Keratinocyte (primary cell): ENCODE data around the gene PARL. TPM values are rescaled to one million over a fixed set of nuclear protein-coding genes. Genes with fewer than 3 reads are reported as not detected.

ENCODE experiments used
- DNase-seq: peaks from one replicate; pipeline ENCODE4 v3.0.0-alpha.2; 2011; ENCODE audit warnings: low read depth, missing footprints, low spot score
- FAIRE-seq: peaks from 2 replicates; lab custom pipeline; 2011; peaks lifted over from hg19 to GRCh38; lab: Jason Lieb, UNC
- H2AFZ ChIP-seq: 2 replicates; pipeline ENCODE4 v1.6.0; 2012; ENCODE audit warnings: low read length, control low read depth, inconsistent platforms; ENCODE audit not compliant: control insufficient read depth
- H3K27ac ChIP-seq: 2 replicates; pipeline ENCODE4 v1.5.1; 2011; ENCODE audit warnings: low read length; ENCODE audit not compliant: control insufficient read depth, insufficient read depth
- H3K27me3 ChIP-seq: 3 replicates; pipeline ENCODE4 v1.6.0; 2011; ENCODE audit warnings: low read length; ENCODE audit not compliant: control insufficient read depth, insufficient read depth; ENCODE audit errors: extremely low read depth
- H3K36me3 ChIP-seq, 2 experiments: 2 replicates in 1 of 2; 3 replicates in 1 of 2; pipeline ENCODE4 v1.5.1; 2011; ENCODE audit warnings: low read length in 2 of 2, mild to moderate bottlenecking in 1 of 2; ENCODE audit not compliant: control insufficient read depth in 2 of 2, insufficient read depth in 2 of 2; ENCODE audit errors: extremely low read depth in 1 of 2
- H3K4me1 ChIP-seq: 3 replicates; pipeline ENCODE4 v1.5.1; 2011; ENCODE audit warnings: low read length; ENCODE audit not compliant: control insufficient read depth, insufficient read depth; ENCODE audit errors: extremely low read depth
- H3K4me2 ChIP-seq: 3 replicates; pipeline ENCODE4 v1.6.0; 2011; ENCODE audit warnings: low read depth, low read length; ENCODE audit not compliant: control insufficient read depth, insufficient read depth; ENCODE audit errors: extremely low read depth
- H3K4me3 ChIP-seq, 3 experiments: fragments of 200-600 bp in 1 of 3; sonication (generic) in 1 of 3; 2 replicates in 2 of 3; 3 replicates in 1 of 3; pipeline ENCODE4 v1.5.1; 2011 to 2016; ENCODE audit warnings: low read length in 3 of 3, mild to moderate bottlenecking in 3 of 3, control low read depth in 2 of 3, inconsistent platforms in 1 of 3, low read depth in 1 of 3, mixed read lengths in 1 of 3, mixed run types in 1 of 3, moderate library complexity in 1 of 3; ENCODE audit not compliant: control insufficient read depth in 2 of 3, insufficient read depth in 2 of 3; ENCODE audit errors: extremely low read depth in 1 of 3
- H3K79me2 ChIP-seq: 2 replicates; pipeline ENCODE4 v1.6.0; 2012; ENCODE audit warnings: low read length; ENCODE audit not compliant: control insufficient read depth, insufficient read depth
- H3K9ac ChIP-seq: 3 replicates; pipeline ENCODE4 v1.6.0; 2011; ENCODE audit warnings: low read length; ENCODE audit not compliant: control insufficient read depth, insufficient read depth; ENCODE audit errors: extremely low read depth
- H3K9me1 ChIP-seq: 3 replicates; pipeline ENCODE4 v1.6.0; 2011; ENCODE audit warnings: low read length; ENCODE audit not compliant: control insufficient read depth, insufficient read depth; ENCODE audit errors: extremely low read depth
- H3K9me3 ChIP-seq: 2 replicates; pipeline ENCODE4 v1.5.1; 2012; ENCODE audit warnings: low read depth, low read length; ENCODE audit not compliant: control insufficient read depth
- H4K20me1 ChIP-seq: 3 replicates; pipeline ENCODE4 v1.6.0; 2011; ENCODE audit warnings: low read length; ENCODE audit not compliant: control insufficient read depth, insufficient read depth; ENCODE audit errors: extremely low read depth
- CTCF ChIP-seq, 3 experiments: IDR thresholded peaks in 1 of 3; conservative IDR thresholded peaks in 1 of 3; optimal IDR thresholded peaks in 1 of 3; 2 replicates in 2 of 3; 3 replicates in 1 of 3; pipeline versions ENCODE3 to v1.5.1; 2011; ENCODE audit warnings: low read length in 3 of 3, mild to moderate bottlenecking in 3 of 3, moderate library complexity in 2 of 3, control low read depth in 1 of 3, inconsistent platforms in 1 of 3; ENCODE audit not compliant: insufficient read depth in 2 of 3; ENCODE audit errors: extremely low read depth in 1 of 3
- EZH2 ChIP-seq: IDR thresholded peaks from one replicate; pipeline ENCODE4 v1.6.1; 2012; ENCODE audit warnings: inconsistent platforms, mild to moderate bottlenecking, low read length, moderate library complexity
- dilution Hi-C: fragments of 300-500 bp; cut with MboI; formaldehyde crosslinking; loops from one replicate; pipeline ENCODE4 v1.7.0; 2020; ENCODE audit warnings: low sequenced_read_pairs; ENCODE audit not compliant: extremely low pct_ligation_motif_present
- polyA plus RNA-seq, 5 experiments: library from polyadenylated mRNA; depleted of rRNA in 3 of 5; stranded (reverse) in 3 of 5; stranded (forward) in 1 of 5; unstranded in 1 of 5; fragments of >200 nt; gene quantifications; 1 replicate in 1 of 5; 2 replicates in 3 of 5; 3 replicates in 1 of 5; pipeline versions ENCODE4 v1.2.1 to v1.2.3, GENCODE V29; 2011 to 2012; ENCODE audit warnings: missing spikeins in 2 of 5, low read depth in 1 of 5, low replicate concordance in 1 of 5

Gene PARL
- polyA plus RNA-seq, 1 donor (not counting 4 experiments of a cell fraction or from before 2014, with no cell fraction given) = 68.9 TPM

GRCh38 chr3:183807881-183808280 is 76.8 kb downstream of the PARL start:
- FAIRE-seq = no peak
- no peak for DNase-seq

GRCh38 chr3:183807209-183807728 is 77.4 kb downstream of the PARL start:
- no peaks in the 10 kb centered on the region for H3K79me2 ChIP-seq
- dilution Hi-C loops = no loop called here
- H3K9me3 ChIP-seq = no peaks in the 10 kb centered on the region
- H3K27ac ChIP-seq = no peak overlapping the region
- no peaks in the 10 kb centered on the region for H4K20me1 ChIP-seq
- no peak overlapping the region for H3K9ac ChIP-seq
- no peak overlapping the region for H3K4me2 ChIP-seq
- H3K9me1 ChIP-seq = no peaks in the 10 kb centered on the region
- H3K4me1 ChIP-seq = peaks cover 4% of the 10 kb centered on the region
- no peaks in the 10 kb centered on the region for H3K27me3 ChIP-seq
- no peak for FAIRE-seq
- H3K36me3 ChIP-seq = peaks cover 50 to 62% of the 10 kb centered on the region in 2 experiments
- TF ChIP-seq CTCF (optimal IDR thresholded peaks at IDR 0.05 in 1 of 3, IDR thresholded peaks at IDR 0.05 in 1 of 3, conservative IDR thresholded peaks at IDR 0.05 in 1 of 3; ENCODE audit: extremely low read depth in 1 of 3, insufficient read depth in 2 of 3, low read length in 3 of 3) (no peak), EZH2 (no peak)
- no peak for DNase-seq
- H2AFZ ChIP-seq = no peak overlapping the region
- no peak overlapping the region for H3K4me3 ChIP-seq

More at GRCh38 chr3:183807881-183808280, 76.8 kb downstream of the PARL start:
- peaks cover 11% of the 10 kb centered on the region for H3K4me1 ChIP-seq
- no peak for TF ChIP-seq EZH2
- no peak for TF ChIP-seq CTCF (optimal IDR thresholded peaks at IDR 0.05 in 1 of 3, IDR thresholded peaks at IDR 0.05 in 1 of 3, conservative IDR thresholded peaks at IDR 0.05 in 1 of 3; ENCODE audit: extremely low read depth in 1 of 3, insufficient read depth in 2 of 3, low read length in 3 of 3)
- H3K9me3 ChIP-seq = no peaks in the 10 kb centered on the region
- no peaks in the 10 kb centered on the region for H3K27me3 ChIP-seq
- H3K9ac ChIP-seq = no peak overlapping the region
- H3K79me2 ChIP-seq = no peaks in the 10 kb centered on the region
- H3K4me2 ChIP-seq = no peak overlapping the region
- dilution Hi-C loops = no loop called here
- no peaks in the 10 kb centered on the region for H3K9me1 ChIP-seq
- H4K20me1 ChIP-seq = no peaks in the 10 kb centered on the region
- no peak overlapping the region for H3K4me3 ChIP-seq
- no peak overlapping the region for H2AFZ ChIP-seq
- H3K27ac ChIP-seq = no peak overlapping the region
- H3K36me3 ChIP-seq = peaks cover 49 to 57% of the 10 kb centered on the region in 2 experiments
